ENCODE results near the gene PLS3.

The PLS3 gene

DNA sequence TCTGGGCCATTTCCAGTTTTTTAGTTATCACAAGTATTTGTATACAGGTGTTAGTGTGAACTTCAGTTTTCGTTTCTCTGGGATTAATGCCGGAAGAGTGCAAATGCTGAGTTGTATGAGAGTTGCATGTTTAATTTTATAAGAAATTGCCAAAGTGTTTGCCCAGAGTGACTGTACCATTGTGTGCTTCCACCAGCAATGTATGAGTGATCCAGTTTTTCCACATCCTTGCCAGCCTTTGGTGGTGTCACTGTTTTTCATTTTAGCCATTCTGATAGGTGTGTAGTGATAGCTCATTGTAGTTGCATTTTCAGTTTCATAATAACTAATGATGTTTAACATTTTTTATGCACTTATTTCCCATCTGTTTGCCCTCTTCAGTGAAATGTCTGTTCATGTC is 18.4 kb downstream of the PLS3 start:
- Histone ChIP-seq H3K4me3 (ENCODE audit: low read length) (no peak overlapping the region), H3K4me1 (ENCODE audit: low read length) (peaks cover 12% of the 10 kb centered on the region), H3K9me3 (ENCODE audit: insufficient read depth, low read length) (no peaks in the 10 kb centered on the region), H3K4me2 (ENCODE audit: low read length) (no peak overlapping the region), H2AFZ (ENCODE audit: low read depth, low read length) (no peak overlapping the region), H3K79me2 (ENCODE audit: low read length) (no peaks in the 10 kb centered on the region), H3K36me3 (replicated peaks; ENCODE audit: low read depth, low read length) (no peaks in the 10 kb centered on the region), H4K20me1 (ENCODE audit: insufficient read depth, low read length) (no peaks in the 10 kb centered on the region), H3K27ac (ENCODE audit: low read length) (no peak overlapping the region), H3K27me3 (ENCODE audit: low read depth, low read length) (no peaks in the 10 kb centered on the region), H3K9ac (ENCODE audit: low read length) (no peak overlapping the region)
- TF ChIP-seq, protein P1, sequence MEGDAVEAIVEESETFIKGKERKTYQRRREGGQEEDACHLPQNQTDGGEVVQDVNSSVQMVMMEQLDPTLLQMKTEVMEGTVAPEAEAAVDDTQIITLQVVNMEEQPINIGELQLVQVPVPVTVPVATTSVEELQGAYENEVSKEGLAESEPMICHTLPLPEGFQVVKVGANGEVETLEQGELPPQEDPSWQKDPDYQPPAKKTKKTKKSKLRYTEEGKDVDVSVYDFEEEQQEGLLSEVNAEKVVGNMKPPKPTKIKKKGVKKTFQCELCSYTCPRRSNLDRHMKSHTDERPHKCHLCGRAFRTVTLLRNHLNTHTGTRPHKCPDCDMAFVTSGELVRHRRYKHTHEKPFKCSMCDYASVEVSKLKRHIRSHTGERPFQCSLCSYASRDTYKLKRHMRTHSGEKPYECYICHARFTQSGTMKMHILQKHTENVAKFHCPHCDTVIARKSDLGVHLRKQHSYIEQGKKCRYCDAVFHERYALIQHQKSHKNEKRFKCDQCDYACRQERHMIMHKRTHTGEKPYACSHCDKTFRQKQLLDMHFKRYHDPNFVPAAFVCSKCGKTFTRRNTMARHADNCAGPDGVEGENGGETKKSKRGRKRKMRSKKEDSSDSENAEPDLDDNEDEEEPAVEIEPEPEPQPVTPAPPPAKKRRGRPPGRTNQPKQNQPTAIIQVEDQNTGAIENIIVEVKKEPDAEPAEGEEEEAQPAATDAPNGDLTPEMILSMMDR (IDR thresholded peaks at IDR 0.05; ENCODE audit: low read depth, low read length): no peak
- TF ChIP-seq EZH2phosphoT487 (IDR thresholded peaks at IDR 0.05; ENCODE audit: low read depth): no peak

DNA sequence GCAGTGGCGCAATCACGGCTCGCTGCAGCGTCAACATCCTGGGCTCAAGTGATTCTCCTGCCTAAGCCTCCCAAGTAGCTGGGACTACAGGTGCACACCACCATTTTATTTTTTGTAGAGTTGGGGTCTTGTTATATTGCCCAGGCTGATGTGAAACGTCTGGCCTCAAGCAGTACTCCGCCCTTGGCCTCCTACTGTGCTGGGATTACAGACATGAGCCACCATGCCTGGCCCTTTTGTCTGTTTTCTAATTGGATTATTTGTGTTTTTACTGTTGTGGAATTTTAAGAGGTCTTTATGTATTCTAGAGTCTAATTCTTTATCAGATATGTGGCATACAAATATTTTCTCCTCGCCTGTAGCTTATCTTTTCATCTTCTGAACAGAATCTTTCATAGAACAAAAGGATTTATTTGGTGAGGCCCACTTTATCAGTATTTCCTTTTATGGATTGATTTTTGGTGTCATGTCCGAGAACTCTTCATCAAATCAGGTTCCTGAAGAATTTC is 18.9 kb downstream of the PLS3 start:
- no peaks in the 10 kb centered on the region for H3K79me2 ChIP-seq (ENCODE audit: low read length)
- no peak overlapping the region for H2AFZ ChIP-seq (ENCODE audit: low read depth, low read length)
- H3K9me3 ChIP-seq (ENCODE audit: insufficient read depth, low read length): no peaks in the 10 kb centered on the region
- no peak overlapping the region for H3K9ac ChIP-seq (ENCODE audit: low read length)
- no peak overlapping the region for H3K4me2 ChIP-seq (ENCODE audit: low read length)
- no peak overlapping the region for H3K27ac ChIP-seq (ENCODE audit: low read length)
- H3K36me3 ChIP-seq (replicated peaks; ENCODE audit: low read depth, low read length): no peaks in the 10 kb centered on the region
- H4K20me1 ChIP-seq (ENCODE audit: insufficient read depth, low read length): no peaks in the 10 kb centered on the region
- H3K27me3 ChIP-seq (ENCODE audit: low read depth, low read length): no peaks in the 10 kb centered on the region
- TF ChIP-seq, protein P1 (IDR thresholded peaks at IDR 0.05; ENCODE audit: low read depth, low read length): no peak
- H3K4me3 ChIP-seq (ENCODE audit: low read length): no peak overlapping the region
- H3K4me1 ChIP-seq (ENCODE audit: low read length): peaks cover 17% of the 10 kb centered on the region

DNA sequence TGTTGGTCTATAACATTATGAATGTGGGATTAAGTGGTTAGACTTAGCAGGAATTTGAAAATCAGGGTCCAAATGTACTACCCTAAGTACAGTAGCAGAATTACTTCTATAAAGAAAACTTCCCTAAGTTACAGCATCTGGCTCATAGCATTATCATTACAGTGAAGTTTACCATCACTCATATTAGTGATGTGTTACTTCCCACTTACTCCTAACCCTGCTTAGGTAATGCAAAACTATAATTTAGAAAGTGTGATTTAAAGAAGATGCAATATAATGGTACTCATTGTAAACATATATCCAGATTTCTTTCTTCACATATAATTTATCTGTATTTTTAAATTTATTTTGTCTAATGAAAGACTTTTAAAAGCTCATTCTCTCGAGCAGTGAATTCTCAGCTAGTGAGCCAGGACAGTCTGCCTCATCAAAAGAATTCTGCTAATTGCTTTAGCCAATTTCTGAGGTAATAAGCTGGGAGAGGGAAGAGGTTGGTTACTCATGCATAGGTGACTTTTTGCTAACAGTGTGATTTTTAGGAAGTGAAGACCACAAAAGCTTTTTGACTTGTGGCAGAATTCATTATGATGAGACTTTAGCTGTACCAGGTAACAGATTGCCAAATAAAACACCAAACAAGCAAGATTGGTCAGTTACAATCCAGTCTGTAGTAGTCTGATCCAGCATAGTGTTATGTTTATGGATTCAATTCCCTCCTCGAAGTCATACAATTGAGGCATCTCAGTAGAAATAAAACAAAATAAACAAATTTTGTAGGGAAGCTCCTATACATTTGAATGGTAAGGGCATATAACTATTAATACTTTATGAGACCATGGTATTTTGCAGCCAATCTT is 21.0 kb downstream of the PLS3 start:
- Histone ChIP-seq H3K4me3 (ENCODE audit: low read length) (no peak overlapping the region), H3K36me3 (replicated peaks; ENCODE audit: low read depth, low read length) (no peaks in the 10 kb centered on the region), H3K79me2 (ENCODE audit: low read length) (no peaks in the 10 kb centered on the region), H3K9me3 (ENCODE audit: insufficient read depth, low read length) (no peaks in the 10 kb centered on the region), H3K9ac (ENCODE audit: low read length) (no peak overlapping the region), H3K27me3 (ENCODE audit: low read depth, low read length) (no peaks in the 10 kb centered on the region), H4K20me1 (ENCODE audit: insufficient read depth, low read length) (no peaks in the 10 kb centered on the region), H2AFZ (ENCODE audit: low read depth, low read length) (no peak overlapping the region), H3K27ac (ENCODE audit: low read length) (no peak overlapping the region), H3K4me1 (ENCODE audit: low read length) (peaks cover 20% of the 10 kb centered on the region), H3K4me2 (ENCODE audit: low read length) (peak overlapping the region; percentile 4; the same call in 1 of the 2 replicates)
- TF ChIP-seq, protein P1 (IDR thresholded peaks at IDR 0.05; ENCODE audit: low read depth, low read length): no peak
- no peak for TF ChIP-seq EZH2phosphoT487 (IDR thresholded peaks at IDR 0.05; ENCODE audit: low read depth)

DNA sequence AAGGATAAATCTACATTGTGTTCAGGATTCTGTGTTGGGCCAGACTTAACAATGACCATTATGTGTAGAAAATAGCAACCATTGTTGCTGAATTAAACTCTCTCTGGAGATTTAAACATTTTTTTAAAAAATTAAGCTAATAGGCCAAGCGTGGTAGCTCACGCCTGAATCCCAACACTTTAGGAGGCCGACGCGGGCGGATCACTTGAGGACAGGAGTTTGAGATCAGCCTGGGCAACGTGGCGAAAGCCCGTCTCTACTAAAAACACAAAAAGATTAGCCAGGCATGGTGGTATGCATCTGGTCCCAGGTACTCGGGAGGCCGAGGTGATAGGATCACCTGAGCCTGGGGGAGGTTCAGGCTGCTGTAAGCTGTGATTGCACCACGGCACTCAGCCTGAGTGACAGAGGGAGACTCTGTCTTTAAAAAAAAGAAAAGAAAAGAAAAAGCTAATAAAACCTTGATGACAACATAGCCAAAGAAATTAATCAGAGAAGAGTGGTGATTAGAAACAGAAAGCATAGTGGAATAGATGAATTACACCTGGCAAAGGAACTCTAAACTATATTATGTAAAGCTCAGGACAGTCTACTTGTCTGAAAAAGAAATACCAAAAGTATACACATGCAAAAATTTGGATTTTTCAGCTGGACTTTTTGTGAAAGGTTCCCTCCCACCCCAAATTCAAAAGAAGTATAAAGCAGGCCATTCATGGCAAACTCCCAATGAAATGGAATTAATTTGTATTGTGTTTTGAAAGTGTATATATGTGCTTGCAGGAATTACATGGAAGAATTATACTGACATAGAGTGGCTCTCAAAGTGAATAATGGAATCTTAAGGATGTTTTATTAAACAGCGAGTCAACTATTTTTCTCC is 21.9 kb downstream of the PLS3 start:
- Histone ChIP-seq H3K9me3 (ENCODE audit: insufficient read depth, low read length) (no peaks in the 10 kb centered on the region), H3K36me3 (replicated peaks; ENCODE audit: low read depth, low read length) (no peaks in the 10 kb centered on the region), H3K27me3 (ENCODE audit: low read depth, low read length) (no peaks in the 10 kb centered on the region), H4K20me1 (ENCODE audit: insufficient read depth, low read length) (no peaks in the 10 kb centered on the region), H3K79me2 (ENCODE audit: low read length) (no peaks in the 10 kb centered on the region), H3K4me1 (ENCODE audit: low read length) (peaks cover 20% of the 10 kb centered on the region), H2AFZ (ENCODE audit: low read depth, low read length) (no peak overlapping the region), H3K27ac (ENCODE audit: low read length) (no peak overlapping the region), H3K4me3 (ENCODE audit: low read length) (no peak overlapping the region), H3K9ac (ENCODE audit: low read length) (no peak overlapping the region), H3K4me2 (ENCODE audit: low read length) (no peak overlapping the region)
- TF ChIP-seq, protein P1 (IDR thresholded peaks at IDR 0.05; ENCODE audit: low read depth, low read length): no peak
- no peak for TF ChIP-seq EZH2phosphoT487 (IDR thresholded peaks at IDR 0.05; ENCODE audit: low read depth)
